NCI-H2107 (cell line): ENCODE data around the gene GNB1.

Source experiments
- DNase-seq: peaks from one replicate; lab custom pipeline; 2025; lab: John Stamatoyannopoulos, UW

Gene GNB1

GRCh38 chr1:1781526-1781903 is 109.4 kb downstream of the GNB1 start:
- DNase-seq, result no peak

- no peak for DNase-seq
Observed at GRCh38 chr1:1780598-1781525, 110.0 kb downstream of the GNB1 start.

GRCh38 chr1:1779691-1780597 is 110.9 kb downstream of the GNB1 start:
- DNase-seq, result no peak

GRCh38 chr1:1779320-1779675 is 111.6 kb downstream of the GNB1 start:
- no peak for DNase-seq

- DNase-seq, result no peak
Observed at GRCh38 chr1:1778663-1779319, 112.1 kb downstream of the GNB1 start.

- no peak for DNase-seq
Observed at GRCh38 chr1:1777950-1778662, 112.8 kb downstream of the GNB1 start, which contains the start of gene NADK. NADK (minus strand) TSS chr1:1778470; CDS start chr1:1765406, 13,064 bp downstream.

DNA sequence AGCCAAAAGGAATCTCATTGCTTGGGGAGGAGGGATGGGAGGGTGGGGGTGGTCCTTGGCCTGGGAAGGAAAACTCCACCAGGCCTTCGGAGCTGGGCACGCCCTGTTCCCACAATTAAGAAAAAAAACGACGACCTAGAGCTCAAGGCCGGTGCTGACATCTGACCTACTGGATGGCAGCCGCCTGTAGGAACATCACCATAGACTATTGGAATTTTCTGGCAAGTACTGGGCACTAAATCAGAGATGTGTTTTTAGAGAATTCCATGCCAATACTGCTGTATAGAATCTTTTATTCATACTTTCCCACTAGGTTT is 113.3 kb downstream of the GNB1 start:
- no peak for DNase-seq

DNA sequence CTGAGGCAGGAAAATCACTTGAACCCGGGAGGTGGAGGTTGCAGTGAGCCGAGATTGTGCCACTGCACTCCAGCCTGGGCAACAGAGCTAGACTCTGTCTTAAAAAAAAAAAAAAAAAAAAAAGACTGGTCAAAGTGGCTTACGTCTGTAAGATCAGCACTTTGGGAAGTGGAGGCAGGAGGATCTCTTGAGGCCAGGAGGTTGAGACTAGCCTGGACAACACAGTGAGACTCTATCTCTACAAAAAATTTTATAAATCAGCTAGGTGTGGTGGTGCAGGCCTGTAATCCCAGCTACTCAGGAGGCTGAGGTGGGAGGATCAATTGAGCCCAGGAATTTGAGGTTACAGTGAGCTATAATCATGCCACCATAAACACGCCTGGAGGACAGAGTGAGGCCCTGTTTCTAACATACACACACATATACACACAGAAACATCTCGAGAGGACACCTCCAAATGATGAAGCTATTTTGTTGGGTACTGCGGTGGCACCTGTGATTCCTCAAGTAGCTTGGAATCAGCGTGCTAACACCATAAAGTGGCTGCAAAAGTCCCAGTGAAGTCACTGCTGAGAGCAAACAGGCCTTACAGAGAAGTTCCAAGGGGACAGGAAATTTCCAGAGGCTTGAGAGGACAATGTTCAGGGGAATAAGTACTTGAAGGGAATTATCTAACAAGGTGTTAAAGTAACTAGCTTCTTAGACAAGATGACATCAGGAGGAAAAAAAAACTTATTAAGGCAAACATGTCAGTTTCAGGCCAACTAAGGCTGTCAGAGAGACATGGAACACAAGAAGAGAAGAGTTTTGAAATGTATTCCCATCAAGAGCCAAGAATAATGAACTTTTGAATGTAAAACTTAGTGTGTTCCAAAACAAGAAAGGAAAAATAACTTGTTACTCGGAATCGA is 114.0 kb downstream of the GNB1 start:
- no peak for DNase-seq

- no peak for DNase-seq
Observed at GRCh38 chr1:1775327-1776226, 115.3 kb downstream of the GNB1 start.

DNA sequence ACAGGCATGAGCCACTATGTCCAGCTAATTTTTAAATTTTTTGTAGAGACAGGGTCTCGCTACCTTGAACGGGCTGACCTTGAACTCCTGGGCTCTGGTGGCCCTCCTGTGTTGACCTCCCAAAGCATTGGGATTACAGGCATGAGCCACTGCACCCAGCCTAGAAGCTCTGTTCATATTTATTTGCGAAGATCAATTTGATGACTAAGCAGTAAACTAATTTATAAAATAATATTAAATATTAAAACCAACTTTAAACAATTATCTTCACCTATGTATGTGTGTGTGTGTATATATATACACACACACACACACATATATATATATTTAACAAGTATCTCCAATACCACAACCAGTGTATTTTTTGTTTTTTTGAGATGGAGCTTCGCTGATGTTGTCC is 117.0 kb downstream of the GNB1 start:
- no peak for DNase-seq

DNA sequence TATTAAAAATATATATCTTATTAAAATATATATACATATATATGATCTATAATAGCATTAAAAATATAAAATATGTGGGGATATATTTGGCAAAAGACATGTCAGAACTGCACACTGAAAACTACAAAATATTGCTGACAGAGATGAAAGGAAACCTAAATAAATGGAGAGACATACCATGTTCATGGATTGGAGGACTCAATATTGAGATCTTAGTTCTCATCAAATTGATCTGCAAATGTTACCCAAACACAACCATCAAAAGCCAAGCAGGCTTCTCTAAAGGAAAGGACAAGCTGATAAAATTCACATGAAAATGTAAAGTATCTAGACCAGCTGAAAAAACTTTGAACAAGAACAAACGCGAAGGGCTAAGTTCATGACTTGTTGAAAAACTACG is 119.8 kb downstream of the GNB1 start:
- no peak for DNase-seq

GRCh38 chr1:1770102-1770501 is 120.8 kb downstream of the GNB1 start:
- no peak for DNase-seq

DNA sequence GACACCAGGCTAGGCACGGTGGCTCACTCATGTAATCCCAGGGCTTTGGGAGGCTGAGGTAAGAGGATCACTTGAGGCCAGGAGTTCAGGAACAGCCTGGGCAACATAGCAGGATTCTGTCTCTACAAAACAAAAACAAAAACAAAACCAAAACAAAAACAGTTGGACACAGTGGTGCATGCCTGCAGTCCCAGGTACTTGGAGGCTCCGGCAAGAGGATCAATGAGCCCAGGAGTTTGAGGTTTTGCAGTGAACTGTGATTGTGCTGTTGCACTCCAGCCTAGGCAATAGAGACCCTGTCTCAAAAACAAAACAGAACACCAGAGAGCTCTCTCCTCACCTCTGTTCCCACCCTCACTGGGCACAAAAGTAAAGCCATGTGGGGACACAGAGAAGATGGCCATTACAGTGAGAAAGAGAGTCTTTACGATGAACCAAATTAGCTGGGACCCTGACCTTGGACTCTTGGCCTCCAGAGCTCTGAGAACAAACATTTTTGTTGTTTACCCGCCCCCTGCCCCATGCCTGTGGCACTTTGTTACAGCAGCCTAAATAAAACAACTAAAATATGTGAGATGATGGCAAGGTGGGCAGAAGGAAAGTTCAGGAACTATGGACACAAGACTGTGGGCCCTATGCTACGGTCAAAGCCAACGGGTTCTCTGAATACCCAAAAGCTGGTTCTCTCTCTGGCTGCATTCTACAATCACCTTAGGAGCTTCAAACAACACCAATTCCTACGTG is 122.5 kb downstream of the GNB1 start:
- DNase-seq, result no peak

DNA sequence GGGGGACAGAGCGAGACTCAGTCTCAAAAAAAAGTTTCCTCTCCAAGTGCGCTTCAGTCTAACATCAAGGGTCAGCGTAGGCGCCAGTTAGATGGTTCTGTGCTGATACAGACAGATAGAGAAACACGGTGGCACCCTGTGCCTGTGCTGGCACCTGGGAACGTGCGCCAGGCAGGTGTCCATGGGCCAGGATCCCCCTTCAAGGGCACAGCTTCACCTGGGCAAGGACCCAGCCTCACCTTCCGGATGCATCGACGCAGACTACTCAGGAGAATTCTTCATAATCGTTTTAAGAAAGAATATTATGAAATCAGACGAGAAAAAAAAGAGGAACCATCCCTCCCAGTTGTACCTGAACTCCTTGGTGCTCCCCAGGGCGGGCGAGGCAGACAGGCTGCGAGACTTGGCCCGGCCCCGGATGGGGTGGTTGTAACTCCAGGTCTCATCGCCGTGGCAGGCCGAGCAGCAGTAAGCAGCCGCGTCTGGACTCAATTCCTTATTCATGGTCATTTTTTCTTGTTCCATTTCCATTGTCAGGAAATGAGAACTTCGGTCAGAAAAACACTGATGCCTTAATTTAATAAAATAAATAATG is 125.9 kb downstream of the GNB1 start:
- no peak for DNase-seq

GRCh38 chr1:1763657-1764621 is 126.9 kb downstream of the GNB1 start:
- no peak for DNase-seq

- DNase-seq, result no peak
Observed at GRCh38 chr1:1761504-1762376, 129.1 kb downstream of the GNB1 start.
